Stomach (tissue), 4 donors: ENCODE results near the gene ADAM12.

ENCODE experiments used
- POLR2A ChIP-seq, 4 donors: fragments of 450-650 bp; IDR thresholded peaks; one replicate each; pipeline ENCODE4 v1.6.1; 2016; ENCODE audit warnings: antibody characterized with exemption in 4 of 4, control low read depth in 2 of 4, mild to moderate bottlenecking in 1 of 4, moderate library complexity in 1 of 4
- POLR2AphosphoS5 ChIP-seq, 3 donors: sonication (generic); formaldehyde crosslinking; IDR thresholded peaks; one replicate each; pipeline ENCODE4 v1.6.1; 2016; ENCODE audit warnings: antibody characterized with exemption in 3 of 3
- TF ChIP-seq, protein P1 (sequence below), 7 experiments: fragments of 450-650 bp in 4 of 7; fragments of 200-600 bp in 3 of 7; sonication (generic) in 3 of 7; IDR thresholded peaks; one replicate each; pipeline ENCODE4 v1.5.1; 2016 to 2019; ENCODE audit warnings: antibody characterized with exemption in 7 of 7, control low read depth in 2 of 7, mild to moderate bottlenecking in 1 of 7

- TF ChIP-seq POLR2A (IDR thresholded peaks at IDR 0.05) (no peak), POLR2AphosphoS5 (IDR thresholded peaks at IDR 0.05) (no peak)
- TF ChIP-seq, protein P1, sequence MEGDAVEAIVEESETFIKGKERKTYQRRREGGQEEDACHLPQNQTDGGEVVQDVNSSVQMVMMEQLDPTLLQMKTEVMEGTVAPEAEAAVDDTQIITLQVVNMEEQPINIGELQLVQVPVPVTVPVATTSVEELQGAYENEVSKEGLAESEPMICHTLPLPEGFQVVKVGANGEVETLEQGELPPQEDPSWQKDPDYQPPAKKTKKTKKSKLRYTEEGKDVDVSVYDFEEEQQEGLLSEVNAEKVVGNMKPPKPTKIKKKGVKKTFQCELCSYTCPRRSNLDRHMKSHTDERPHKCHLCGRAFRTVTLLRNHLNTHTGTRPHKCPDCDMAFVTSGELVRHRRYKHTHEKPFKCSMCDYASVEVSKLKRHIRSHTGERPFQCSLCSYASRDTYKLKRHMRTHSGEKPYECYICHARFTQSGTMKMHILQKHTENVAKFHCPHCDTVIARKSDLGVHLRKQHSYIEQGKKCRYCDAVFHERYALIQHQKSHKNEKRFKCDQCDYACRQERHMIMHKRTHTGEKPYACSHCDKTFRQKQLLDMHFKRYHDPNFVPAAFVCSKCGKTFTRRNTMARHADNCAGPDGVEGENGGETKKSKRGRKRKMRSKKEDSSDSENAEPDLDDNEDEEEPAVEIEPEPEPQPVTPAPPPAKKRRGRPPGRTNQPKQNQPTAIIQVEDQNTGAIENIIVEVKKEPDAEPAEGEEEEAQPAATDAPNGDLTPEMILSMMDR (IDR thresholded peaks at IDR 0.05), result no peak
These were observed 366.3 kb downstream of the ADAM12 start for GRCh38 chr10:126021833-126022500.
